ENCODE results near the gene OGA. TPM values are rescaled to one million over a fixed set of nuclear protein-coding genes. Genes with fewer than 3 reads are reported as not detected.

The OGA gene
- total and polyA plus RNA-seq, 9 of the 15 experiments (the other 6 are each of a cell fraction or from before 2014, with no cell fraction given) = 13.5 to 73.5 (median 59.5) TPM

DNA sequence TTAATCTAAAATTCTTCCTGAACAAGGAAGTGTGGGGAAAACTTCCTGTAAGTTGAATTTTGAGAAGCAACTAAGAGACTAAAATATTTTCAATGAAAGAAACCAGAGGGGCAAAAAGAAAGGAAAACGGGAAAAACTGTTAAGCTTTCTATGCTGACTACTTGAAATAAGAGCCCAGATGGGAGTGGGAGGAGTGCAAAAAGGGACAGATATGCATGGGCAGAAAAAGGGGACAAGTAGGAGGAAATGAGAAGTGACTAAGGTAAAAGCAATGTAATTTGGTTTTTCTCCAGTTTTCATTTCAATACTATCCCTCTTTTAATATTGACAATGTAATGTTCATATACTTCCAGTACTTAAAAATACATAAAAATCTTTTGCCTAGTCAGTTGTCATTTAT is 11.1 kb downstream of the OGA start (continued):
- TF ChIP-seq, protein P1, sequence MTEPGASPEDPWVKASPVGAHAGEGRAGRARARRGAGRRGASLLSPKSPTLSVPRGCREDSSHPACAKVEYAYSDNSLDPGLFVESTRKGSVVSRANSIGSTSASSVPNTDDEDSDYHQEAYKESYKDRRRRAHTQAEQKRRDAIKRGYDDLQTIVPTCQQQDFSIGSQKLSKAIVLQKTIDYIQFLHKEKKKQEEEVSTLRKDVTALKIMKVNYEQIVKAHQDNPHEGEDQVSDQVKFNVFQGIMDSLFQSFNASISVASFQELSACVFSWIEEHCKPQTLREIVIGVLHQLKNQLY (CRISPR knock-in tag; conservative IDR thresholded peaks at IDR 0.05) = no peak
- TF ChIP-seq FOXJ2 (tag; IDR thresholded peaks at IDR 0.05) (no peak), ZNF121 (CRISPR knock-in tag; conservative IDR thresholded peaks at IDR 0.05) (no peak), GTF2A2 (tag; IDR thresholded peaks at IDR 0.05) (no peak), NFE2L1 (tag; IDR thresholded peaks at IDR 0.05; ENCODE audit: borderline replicate concordance, low read depth) (no peak)
- TF ChIP-seq, protein P2, sequence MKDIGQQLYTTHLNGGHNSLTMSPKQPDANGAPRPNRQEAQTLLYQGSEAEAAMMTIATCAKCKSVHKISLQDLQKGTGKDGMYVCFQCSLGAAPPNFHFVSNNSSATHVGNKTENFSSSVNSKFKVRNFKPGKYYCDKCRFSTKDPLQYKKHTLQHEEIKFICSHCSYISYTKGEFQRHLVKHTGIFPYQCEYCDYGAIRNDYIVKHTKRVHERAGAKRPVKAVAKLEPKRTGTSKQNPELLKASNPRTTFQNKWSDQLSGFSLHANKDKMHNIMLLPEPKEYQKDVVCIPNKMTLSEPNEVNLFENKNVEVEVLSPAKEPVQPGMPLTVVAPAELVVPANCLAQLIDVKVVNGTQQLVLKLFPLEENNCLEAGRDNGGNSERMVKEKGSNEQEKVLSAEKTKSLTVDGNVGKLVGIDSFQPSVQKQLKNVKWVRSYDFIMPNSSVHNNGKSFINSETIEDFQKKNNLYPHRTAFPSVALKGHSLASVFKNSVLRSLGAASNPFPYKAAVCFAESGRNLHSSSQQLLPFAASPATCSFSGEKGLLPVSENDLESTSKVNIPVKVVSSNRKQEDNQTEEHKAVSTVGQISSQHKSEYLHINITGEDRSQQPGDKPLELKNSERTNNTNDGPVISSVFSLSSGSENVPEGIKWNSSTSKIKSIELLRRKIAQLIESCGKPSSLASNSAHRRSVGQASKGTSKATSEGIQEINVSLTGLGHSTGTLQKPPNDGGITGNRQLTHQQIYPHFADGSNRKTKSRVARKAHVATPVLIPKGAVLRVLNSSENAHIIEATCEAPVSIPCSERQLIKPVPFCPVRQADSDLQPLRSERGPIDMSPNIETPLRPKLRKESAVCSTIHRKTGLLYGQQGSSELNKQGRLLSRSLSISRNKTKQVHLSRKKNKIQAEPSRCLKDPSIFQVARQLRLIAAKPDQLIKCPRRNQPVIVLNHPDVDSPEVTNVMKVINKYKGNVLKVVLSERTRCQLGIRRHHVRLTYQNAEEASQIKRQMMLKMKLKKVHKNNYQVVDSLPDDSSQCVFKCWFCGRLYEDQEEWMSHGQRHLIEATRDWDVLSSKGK (CRISPR knock-in tag; IDR thresholded peaks at IDR 0.05) = no peak
- TF ChIP-seq, protein P3, sequence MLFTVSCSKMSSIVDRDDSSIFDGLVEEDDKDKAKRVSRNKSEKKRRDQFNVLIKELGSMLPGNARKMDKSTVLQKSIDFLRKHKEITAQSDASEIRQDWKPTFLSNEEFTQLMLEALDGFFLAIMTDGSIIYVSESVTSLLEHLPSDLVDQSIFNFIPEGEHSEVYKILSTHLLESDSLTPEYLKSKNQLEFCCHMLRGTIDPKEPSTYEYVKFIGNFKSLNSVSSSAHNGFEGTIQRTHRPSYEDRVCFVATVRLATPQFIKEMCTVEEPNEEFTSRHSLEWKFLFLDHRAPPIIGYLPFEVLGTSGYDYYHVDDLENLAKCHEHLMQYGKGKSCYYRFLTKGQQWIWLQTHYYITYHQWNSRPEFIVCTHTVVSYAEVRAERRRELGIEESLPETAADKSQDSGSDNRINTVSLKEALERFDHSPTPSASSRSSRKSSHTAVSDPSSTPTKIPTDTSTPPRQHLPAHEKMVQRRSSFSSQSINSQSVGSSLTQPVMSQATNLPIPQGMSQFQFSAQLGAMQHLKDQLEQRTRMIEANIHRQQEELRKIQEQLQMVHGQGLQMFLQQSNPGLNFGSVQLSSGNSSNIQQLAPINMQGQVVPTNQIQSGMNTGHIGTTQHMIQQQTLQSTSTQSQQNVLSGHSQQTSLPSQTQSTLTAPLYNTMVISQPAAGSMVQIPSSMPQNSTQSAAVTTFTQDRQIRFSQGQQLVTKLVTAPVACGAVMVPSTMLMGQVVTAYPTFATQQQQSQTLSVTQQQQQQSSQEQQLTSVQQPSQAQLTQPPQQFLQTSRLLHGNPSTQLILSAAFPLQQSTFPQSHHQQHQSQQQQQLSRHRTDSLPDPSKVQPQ (CRISPR knock-in tag; IDR thresholded peaks at IDR 0.05; ENCODE audit: borderline replicate concordance) = no peak

Data from K562 (cell line).